HG03558 (cell line): ENCODE measurements around the gene KIAA1217.
A peak's percentile ranks its signal among the peaks of the same experiment; 100 is the strongest.
"Not testable (repeated sequence)": the region's sequence is repeated elsewhere in the genome, so short reads cannot be mapped to it uniquely, and the experiment has no call there.

Experiments
- ATAC-seq: cut with Tn5 transposase; IDR thresholded peaks from one replicate; pipeline ENCODE4 v1.9.1; 2021; ENCODE audit warnings: moderate number of reproducible peaks; ENCODE audit not compliant: unreplicated experiment; ENCODE audit errors: extremely low read depth

The KIAA1217 gene

GRCh38 chr10:24481241-24481640 lies 272.3 kb downstream of the KIAA1217 start:
- ATAC-seq: no peak

- ATAC-seq: not testable (repeated sequence)
Observed at GRCh38 chr10:24482713-24483112, 273.8 kb downstream of the KIAA1217 start.

GRCh38 chr10:24483701-24484100 lies 274.8 kb downstream of the KIAA1217 start:
- peak; percentile 88 for ATAC-seq

GRCh38 chr10:24484771-24485170 lies 275.8 kb downstream of the KIAA1217 start:
- no peak for ATAC-seq

GRCh38 chr10:24485304-24485703 lies 276.4 kb downstream of the KIAA1217 start:
- ATAC-seq: no peak

GRCh38 chr10:24488631-24489030 lies 279.7 kb downstream of the KIAA1217 start:
- no peak for ATAC-seq

- no peak for ATAC-seq
Observed at GRCh38 chr10:24493165-24493564, 284.2 kb downstream of the KIAA1217 start.

GRCh38 chr10:24494236-24494635 lies 285.3 kb downstream of the KIAA1217 start:
- no peak for ATAC-seq

- ATAC-seq: no peak
Observed at GRCh38 chr10:24494777-24495176, 285.8 kb downstream of the KIAA1217 start.

- no peak for ATAC-seq
Observed at GRCh38 chr10:24495666-24496460, 286.9 kb downstream of the KIAA1217 start.

- ATAC-seq: no peak
Observed at GRCh38 chr10:24496906-24497305, 288.0 kb downstream of the KIAA1217 start.

GRCh38 chr10:24501056-24501711 lies 292.2 kb downstream of the KIAA1217 start:
- ATAC-seq: no peak

- ATAC-seq: no peak
Observed at GRCh38 chr10:24502006-24502405, 293.1 kb downstream of the KIAA1217 start.

GRCh38 chr10:24502801-24503460 lies 294.0 kb downstream of the KIAA1217 start:
- no peak for ATAC-seq

GRCh38 chr10:24503461-24504320 lies 294.8 kb downstream of the KIAA1217 start:
- no peak for ATAC-seq

GRCh38 chr10:24505759-24506158 lies 296.8 kb downstream of the KIAA1217 start:
- ATAC-seq: no peak

GRCh38 chr10:24513155-24513554 lies 304.2 kb downstream of the KIAA1217 start:
- no peak for ATAC-seq

GRCh38 chr10:24515481-24515880 lies 306.5 kb downstream of the KIAA1217 start:
- ATAC-seq: no peak

- ATAC-seq: no peak
Observed at GRCh38 chr10:24518411-24518810, 309.5 kb downstream of the KIAA1217 start.

GRCh38 chr10:24518981-24519597 lies 310.2 kb downstream of the KIAA1217 start:
- ATAC-seq: no peak
